HFFc6 (cell line): ENCODE results near the gene WDR72. TPM values are rescaled to one million over a fixed set of nuclear protein-coding genes. Genes with fewer than 3 reads are reported as not detected.

Experiments used
- DNase-seq: peaks from one replicate; pipeline ENCODE4 v3.0.0-alpha.2; 2018
- H3K27ac Mint-ChIP-seq: 2 replicates; pipeline ENCODE4 v1.8.0; 2020; ENCODE audit warnings: mild to moderate bottlenecking, mixed read lengths
- H3K27me3 Mint-ChIP-seq: 2 replicates; pipeline ENCODE4 v1.8.0; 2021; ENCODE audit warnings: mild to moderate bottlenecking, moderate library complexity, mixed read lengths; ENCODE audit not compliant: insufficient read depth
- H3K36me3 Mint-ChIP-seq: 2 replicates; pipeline ENCODE4 v1.8.0; 2021; ENCODE audit warnings: low read depth, mixed read lengths
- H3K4me1 Mint-ChIP-seq: 2 replicates; pipeline ENCODE4 v1.8.0; 2020; ENCODE audit warnings: low read depth, mixed read lengths
- H3K4me3 Mint-ChIP-seq: 2 replicates; pipeline ENCODE4 v1.8.0; 2020; ENCODE audit warnings: mild to moderate bottlenecking, moderate library complexity, mixed read lengths
- H3K9me3 Mint-ChIP-seq: 2 replicates; pipeline ENCODE4 v1.8.0; 2020; ENCODE audit warnings: mild to moderate bottlenecking, mixed read lengths
- CTCF ChIP-seq: fragments of 200-600 bp; sonication (generic); IDR thresholded peaks from 2 replicates; pipeline ENCODE4 v1.5.0; 2021; ENCODE audit warnings: antibody characterized with exemption, mild to moderate bottlenecking
- total RNA-seq, 6 experiments: library from RNA; stranded (reverse); fragmentation: NEBNext Ultra II Directional; extraction: Animal tissue kit (Norgen Biotek cat#: 25700); gene quantifications; 2 replicates in 1 of 6; 3 replicates in 5 of 6; pipeline ENCODE4 v1.2.3, GENCODE V29; 2021

The WDR72 gene
- total RNA-seq, 6 experiments from 2014 or later = not detected

DNA sequence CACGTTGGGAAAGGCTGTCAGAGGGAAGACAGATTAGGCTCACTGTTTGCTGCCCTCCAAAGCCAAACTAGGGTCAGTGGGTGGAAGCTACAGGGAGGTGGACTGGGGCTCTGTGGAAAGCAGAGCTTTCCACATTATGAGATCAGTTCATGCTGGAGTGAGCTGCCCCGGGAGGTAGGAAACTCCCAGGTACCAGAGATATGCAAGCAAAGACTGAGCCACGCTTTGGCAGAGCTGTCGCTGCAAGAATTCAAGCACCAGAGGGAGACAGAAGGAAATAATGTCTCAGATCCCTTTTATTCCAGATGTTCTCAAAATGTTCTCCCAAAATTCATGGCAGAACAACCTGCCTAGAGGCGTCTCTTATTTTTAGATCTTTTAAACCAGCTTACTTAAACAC, 286.6 kb downstream of the WDR72 start:
- peaks cover 42% of the 10 kb centered on the region for H3K9me3 Mint-ChIP-seq
- no peaks in the 10 kb centered on the region for H3K27me3 Mint-ChIP-seq
- H3K36me3 Mint-ChIP-seq = no peaks in the 10 kb centered on the region
- H3K4me3 Mint-ChIP-seq = no peak overlapping the region
- H3K4me1 Mint-ChIP-seq = no peaks in the 10 kb centered on the region
- no peak overlapping the region for H3K27ac Mint-ChIP-seq
- TF ChIP-seq CTCF = no peak
- DNase-seq = no peak

DNA sequence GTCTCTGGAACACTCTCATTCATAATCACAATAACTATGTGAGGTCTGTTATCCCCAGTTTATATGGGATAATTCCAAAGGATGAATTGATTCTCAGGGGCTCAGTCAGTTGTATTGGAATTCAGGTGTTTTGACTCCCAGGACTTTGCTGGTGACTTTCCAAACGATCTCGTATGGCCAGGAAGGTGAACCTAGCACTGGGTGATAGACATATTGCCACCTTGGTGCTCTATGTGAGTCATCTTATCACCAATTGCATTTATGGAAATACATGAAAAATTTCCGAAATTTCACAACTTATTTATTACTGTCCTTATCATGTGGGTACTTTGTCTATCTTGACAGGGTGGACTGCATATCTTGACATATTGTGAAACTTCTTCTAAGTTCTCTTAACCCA, 287.3 kb downstream of the WDR72 start:
- no peaks in the 10 kb centered on the region for H3K4me1 Mint-ChIP-seq

GRCh38 chr15:53470743-53471142, 288.7 kb downstream of the WDR72 start:
- H3K36me3 Mint-ChIP-seq = no peaks in the 10 kb centered on the region
- DNase-seq = no peak
- peaks cover 24% of the 10 kb centered on the region for H3K9me3 Mint-ChIP-seq
- H3K4me3 Mint-ChIP-seq = no peak overlapping the region
- TF ChIP-seq CTCF = no peak
- H3K27ac Mint-ChIP-seq = no peak overlapping the region
- H3K27me3 Mint-ChIP-seq = no peaks in the 10 kb centered on the region
- no peaks in the 10 kb centered on the region for H3K4me1 Mint-ChIP-seq

More for the DNA sequence above, 287.3 kb downstream of the WDR72 start:
- H3K27ac Mint-ChIP-seq = no peak overlapping the region
- no peaks in the 10 kb centered on the region for H3K27me3 Mint-ChIP-seq
- no peaks in the 10 kb centered on the region for H3K36me3 Mint-ChIP-seq
- H3K4me3 Mint-ChIP-seq = no peak overlapping the region
- TF ChIP-seq CTCF = no peak
- DNase-seq = no peak
- H3K9me3 Mint-ChIP-seq = peaks cover 35% of the 10 kb centered on the region

DNA sequence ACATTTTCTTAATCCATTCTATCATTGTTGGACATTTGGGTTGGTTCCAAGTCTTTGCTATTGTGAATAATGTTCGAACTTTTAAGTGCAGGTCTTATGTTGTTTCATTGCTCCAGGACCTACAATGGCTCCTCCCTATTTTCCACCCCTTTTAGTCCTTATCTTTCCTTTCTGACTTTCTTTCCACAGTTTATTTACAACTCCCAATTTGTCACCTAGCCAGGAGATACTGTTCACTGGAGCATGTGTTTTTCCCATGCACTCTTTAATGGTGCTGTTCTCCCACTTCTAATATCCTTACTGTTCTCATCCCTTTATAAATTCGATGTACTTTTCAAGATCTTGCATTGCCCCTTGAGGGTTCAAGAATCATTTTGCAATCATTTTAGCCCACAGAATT, 290.0 kb downstream of the WDR72 start:
- Mint-ChIP-seq H3K27ac (no peak overlapping the region), H3K36me3 (no peaks in the 10 kb centered on the region), H3K4me3 (no peak overlapping the region), H3K27me3 (no peaks in the 10 kb centered on the region), H3K9me3 (peaks cover 14% of the 10 kb centered on the region), H3K4me1 (no peaks in the 10 kb centered on the region)
- no peak for DNase-seq
- TF ChIP-seq CTCF = no peak

Other genes with a start within 250 kb of the WDR72 start
- gene UNC13C, start 218.8 kb upstream of the WDR72 start, total RNA-seq = not detected